GM18520 (cell line): ENCODE measurements around the gene FDX1.

ENCODE experiments used
- ATAC-seq: cut with Tn5 transposase; IDR thresholded peaks from one replicate; pipeline ENCODE4 v1.9.1; 2021; ENCODE audit not compliant: unreplicated experiment

Gene FDX1

DNA sequence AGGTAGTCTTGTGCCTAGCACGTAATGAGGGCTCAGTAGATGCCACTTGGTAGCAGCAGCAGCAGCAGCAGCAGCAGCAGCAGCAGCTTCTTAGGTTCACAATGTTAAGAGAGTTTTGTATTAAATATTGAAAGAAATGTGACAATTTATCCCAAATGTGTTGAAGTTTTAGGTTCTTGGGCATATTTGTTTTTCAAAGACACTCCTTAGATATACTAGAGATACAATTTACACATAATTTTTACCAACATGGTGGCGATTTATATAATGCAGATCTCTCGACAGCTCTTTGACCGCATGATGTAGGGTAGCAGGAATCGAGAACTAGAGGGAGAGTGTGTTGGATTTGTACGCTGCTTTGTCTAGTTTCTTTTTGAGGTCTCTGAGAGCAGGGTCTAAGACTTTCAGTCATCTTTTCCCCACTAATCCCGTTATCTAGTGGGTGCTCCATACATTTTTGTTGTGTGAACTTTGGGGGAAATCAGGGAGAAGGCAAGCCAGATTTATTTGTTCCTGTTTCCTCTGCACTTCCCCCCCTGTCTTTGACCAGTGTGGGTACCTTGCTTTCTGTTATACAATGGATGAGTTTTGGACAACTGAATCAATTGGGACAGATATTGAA is 1.4 kb downstream of the FDX1 start:
- ATAC-seq, result no peak

DNA sequence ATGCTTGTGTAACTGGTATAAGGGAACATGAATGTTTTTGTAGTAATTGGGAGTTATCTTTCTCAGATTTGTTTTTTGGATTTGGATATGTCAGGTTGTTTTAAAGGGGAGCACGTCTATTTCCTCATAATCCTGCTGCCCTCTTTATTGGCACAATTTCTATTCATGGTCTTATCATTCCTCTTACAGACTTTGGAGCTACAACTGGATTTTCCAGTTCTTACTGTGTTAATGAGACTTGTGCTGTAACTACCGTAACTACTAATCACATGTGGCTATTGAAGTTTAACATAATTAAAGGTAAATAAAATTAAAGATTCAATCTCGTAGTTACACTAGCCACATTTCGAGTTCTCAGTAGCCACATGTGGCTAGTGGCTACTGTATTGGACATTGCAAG is 1.9 kb downstream of the FDX1 start:
- ATAC-seq, result no peak

DNA sequence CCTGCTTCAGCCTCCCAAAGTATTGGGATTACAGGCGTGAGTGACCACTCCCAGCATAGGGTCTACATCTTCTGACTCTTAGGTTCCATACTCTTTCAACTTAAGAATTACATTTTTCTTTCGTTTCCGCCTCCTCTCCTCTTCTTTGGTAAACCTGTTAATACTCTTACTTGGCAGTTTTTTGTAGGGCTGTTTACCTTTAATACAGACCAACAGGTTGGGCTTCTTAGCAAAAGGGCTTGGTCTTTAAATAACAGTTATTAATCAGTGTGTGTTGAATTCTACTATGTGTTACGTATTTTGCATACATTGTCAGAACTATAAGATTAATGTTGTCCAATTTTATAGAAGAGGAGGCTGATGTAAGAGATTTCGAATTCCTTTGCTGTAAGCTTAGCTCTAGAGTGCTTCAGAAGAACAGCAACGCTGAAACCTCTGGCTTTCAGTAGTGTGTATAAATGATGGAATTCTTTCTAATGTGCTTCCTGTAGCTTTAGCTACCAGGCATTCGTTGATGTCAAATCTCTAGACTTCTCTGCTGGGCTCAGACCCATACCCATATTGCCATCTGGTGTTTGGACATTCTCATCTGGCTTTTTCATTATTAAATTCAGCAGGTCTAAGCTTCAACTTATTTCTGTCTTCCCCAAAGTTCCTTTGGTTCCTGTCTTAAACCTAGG is 3.1 kb downstream of the FDX1 start:
- no peak for ATAC-seq

DNA sequence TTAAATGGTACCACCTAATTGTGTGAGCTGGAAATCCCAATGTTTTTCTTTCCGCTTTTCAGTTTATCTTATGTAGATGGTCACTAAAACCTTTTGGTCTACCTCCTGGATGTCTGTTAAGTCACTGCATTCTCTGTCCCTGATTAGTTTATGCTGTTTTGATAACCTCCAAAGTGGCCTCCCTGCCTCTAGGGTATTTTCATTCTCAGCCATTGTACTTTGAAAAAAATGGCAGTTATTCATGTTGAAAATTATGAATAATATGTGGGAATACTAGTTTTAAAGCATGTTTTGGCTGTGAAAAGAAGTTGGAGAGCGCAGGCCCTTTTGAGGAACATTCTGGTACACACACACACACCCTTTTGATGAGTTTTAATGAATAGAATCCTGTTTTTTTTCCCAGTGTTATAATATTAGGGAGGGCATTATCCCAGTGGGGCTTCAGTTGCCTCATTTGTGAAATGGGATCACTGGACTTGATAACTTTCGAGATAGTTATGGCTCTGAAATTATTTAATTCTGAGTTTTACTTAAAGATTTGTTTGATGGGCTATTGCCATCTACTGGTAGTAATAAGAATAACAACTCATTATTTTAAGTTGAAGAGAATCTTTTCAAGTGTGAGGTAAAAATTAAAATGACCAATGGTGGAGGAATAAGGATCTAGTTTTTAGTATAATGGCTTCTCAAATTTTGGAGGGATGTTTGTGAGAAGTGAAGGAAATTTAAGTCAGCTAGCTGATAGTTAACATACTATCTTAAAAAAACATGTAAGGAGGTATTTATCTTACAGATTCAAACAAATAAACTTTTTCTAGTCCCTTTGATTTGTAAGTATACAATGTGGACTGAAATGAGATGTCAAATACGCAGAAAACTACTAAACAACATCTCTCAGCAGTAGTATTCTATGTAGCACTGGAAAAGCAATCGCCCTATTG is 3.9 kb downstream of the FDX1 start:
- ATAC-seq, result no peak

DNA sequence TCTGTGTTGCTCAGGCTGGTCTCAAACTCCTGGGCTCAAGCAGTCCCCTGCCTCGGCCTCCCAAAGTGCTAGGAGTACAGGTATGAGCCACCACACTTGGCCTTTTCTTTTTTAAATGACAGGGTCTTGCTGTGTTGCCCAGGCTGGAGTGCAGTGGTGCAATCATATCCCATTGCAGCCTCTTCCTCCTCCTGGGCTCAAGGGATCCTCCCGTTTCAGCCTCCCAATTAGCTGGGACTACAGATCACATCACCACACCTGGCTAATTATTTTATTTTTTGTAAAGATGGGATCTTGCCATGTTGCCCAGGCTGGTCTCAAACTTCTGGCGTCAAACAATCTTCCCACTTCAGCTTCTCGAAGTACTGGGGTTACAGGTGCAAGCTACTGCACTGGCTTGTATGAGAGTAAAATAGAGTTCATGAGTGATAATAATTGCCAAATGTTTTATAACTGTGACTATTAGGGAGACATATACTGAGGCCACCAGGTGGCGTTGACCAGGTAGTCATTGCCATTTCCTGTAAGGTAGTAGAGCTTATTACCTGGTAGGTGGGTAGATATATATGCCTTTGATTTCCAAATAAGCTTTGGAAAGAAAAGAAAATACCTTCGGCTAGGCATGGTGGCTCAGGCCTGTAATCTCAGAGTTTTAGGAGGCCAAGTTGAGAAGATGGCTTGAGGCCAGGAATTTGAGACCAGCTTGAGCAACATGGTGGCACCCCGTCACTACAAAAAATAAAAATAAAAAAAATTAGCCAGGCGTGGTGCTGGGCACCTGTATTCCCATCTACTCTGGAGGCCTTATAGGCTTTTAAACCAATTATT is 5.4 kb downstream of the FDX1 start:
- no peak for ATAC-seq

DNA sequence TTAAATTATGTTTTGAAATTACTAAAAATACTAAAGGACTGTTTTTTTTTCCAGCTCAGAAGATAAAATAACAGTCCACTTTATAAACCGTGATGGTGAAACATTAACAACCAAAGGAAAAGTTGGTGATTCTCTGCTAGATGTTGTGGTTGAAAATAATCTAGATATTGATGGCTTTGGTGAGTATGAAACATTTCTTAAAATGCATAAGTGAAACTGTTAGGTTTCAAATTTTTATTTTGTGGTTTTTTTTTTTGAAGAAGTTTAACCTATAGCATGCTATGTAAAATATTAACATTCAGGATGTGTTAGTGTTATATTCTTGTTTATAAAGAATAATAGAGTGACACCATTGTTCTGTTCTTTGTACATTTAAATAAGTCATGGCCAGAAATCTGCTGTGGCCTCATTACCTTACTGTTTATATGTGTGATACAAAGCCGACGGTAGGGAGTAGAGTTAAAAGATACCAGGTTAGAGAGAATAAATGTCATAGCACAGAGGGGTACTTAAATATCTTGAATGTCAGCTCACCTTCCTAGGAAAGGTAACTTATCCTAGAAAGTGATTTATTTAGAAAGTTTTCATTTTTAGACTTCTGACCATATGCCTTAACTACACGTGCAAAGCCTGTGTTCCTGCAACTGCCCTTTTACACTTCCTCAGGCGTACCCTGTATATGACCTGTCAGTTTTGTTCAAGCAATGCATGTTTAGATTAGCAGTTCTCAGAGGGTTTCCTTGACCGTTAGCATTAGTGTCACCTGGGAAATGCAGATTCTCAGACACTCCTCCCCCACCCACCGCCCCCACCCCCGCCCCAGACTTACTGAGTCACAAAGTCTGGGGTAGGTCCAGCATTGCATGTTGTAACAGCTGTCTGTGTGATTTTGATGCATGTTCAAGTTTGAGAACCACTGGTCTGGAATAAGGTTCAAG is 6.3 kb downstream of the FDX1 start:
- ATAC-seq, result peak; percentile 34

DNA sequence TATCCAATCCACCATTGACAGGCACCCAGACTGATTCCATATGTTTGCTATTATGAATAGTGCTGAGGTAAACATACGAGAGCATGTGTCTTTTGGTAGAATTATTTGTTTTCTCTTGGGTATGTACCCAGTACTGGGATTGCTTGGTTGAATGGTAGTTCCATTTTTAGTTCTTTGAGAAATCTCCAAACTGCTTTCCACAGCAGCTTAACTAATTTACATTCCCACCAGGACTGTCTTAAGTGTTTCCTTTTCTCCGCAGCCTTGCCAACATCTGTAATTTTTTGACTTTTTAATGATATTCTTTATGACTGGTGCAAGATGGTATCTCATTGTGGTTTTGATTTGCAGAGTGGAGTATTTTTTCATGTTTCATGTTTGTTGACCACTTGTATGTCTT is 8.3 kb downstream of the FDX1 start:
- ATAC-seq, result no peak

DNA sequence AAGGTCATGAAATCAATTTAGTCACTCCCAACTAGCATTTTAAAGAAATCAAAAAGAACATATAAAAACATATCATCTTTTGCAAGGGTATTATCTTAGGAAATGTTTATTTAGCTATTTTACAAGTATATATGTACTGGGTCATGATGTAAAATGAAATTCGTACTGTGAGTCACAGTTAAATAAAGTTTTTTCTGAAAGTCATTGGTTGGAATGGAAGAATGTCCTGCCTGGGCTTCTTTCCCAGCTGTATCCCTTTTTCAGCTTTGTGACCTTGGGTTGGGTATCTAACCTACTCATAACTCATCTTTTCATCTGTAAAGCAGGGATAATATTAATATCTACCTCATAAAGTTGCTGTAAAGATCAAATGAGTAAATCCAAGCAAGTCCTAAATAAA is 15.7 kb downstream of the FDX1 start:
- no peak for ATAC-seq

DNA sequence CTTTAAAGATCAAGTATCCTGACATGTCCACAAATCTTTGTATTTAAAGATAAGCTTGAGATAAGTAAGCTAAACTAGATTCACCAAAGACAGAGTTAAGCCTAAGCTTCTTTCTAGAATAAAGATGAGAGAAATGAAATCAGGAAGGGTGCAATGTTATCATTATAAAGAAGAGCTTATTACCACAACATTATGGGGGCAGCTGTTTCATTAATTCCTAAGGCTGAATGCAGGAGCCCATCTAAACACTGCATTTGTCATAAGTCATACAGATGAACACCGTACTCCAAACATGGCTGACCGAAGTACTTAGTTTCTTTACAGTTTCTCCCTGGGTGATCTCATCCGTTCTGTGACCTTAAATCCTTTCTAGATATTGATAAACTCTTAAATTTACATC is 16.3 kb downstream of the FDX1 start:
- no peak for ATAC-seq

DNA sequence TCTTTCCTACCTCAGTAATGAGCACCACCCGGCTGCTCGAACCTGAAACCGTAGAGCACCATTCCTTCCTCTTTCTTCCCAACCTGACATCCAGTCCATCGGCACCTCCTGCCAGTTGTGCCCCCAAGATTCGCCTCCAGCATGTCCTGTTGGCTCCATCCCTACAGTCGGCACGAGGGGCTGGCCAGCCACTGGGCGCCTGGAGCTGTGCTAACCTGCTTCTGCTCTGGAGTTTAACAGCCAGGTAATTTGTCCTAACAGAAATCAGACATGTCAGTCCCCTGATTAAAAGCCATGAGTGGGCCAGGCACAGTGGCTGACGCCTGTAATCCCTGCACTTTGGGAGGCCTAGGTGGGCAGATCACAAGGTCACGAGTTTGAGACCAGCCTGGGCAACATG is 16.8 kb downstream of the FDX1 start:
- no peak for ATAC-seq

DNA sequence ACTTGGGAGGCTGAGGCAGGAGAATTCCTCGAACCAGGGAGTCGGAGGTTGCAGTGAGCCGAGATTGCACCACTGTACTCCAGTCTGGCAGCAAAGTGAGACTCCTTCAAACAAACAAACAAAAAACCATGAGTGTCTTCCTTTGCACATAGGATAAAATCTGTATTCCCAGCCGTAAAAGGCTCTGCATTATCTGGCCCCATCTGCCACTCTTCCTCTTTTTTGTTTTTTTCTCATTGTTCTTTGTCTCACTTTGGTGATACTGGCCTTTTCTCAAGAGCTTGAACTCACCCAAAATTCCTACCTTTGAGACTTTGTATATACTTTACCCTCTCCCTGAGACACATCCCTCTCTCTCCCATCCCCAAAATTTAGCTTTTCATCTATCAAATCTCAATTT is 17.6 kb downstream of the FDX1 start:
- ATAC-seq, result no peak

DNA sequence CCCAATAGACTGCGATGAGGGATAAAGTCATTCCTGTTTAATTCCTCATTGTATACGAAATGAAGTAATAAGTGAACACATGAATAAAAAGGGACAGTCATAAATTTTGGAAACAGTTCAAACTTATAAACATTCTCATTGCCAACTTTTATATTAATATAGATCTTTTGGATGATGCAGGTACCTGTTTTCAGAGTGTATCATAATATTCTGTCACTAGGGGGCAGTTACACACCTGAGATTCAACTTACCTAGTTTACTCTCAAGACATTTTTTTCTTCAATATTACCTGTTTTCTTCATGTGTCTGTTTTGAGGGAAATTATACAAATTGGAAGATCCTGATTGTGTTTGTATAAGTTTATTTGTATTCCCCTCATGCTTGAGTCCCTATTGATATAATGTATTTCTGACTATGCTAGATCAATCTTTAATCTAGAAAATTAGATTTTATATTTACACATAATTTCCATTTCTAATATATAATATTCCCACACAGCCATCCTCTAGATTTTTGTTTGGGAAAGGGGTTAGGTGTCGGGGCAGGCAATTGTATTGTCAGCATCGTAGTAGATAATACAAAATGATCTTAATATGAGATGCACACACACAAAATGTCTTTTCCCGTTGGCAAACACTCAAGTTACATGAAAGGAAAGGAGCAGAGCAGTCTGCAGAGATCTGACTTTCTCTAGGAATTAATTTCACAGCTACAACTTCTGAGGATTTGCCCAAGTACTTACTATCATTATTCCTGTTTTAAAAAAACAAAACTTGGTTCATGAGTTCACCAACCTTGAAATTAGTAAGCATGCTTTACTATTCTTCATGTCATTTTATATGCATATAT is 18.4 kb downstream of the FDX1 start:
- ATAC-seq, result no peak

DNA sequence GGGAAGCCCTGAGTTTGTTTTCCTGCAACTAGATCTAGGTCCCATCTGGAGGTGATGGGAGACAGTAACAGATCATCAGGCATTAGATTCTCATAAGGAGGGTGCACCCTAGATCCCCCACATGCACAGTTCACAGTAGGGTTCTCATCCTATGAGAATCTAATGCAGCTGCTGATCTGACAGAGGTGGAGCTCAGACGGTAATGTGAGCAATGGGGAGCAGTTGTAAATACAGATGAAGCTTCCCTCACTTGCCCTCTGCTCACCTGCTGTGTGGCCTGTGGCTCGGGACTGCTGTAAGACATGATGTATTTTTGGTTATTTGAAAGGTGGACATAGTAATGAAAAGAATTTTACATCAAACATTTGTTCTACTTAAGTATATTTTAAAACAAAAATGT is 20.5 kb downstream of the FDX1 start:
- ATAC-seq, result no peak

DNA sequence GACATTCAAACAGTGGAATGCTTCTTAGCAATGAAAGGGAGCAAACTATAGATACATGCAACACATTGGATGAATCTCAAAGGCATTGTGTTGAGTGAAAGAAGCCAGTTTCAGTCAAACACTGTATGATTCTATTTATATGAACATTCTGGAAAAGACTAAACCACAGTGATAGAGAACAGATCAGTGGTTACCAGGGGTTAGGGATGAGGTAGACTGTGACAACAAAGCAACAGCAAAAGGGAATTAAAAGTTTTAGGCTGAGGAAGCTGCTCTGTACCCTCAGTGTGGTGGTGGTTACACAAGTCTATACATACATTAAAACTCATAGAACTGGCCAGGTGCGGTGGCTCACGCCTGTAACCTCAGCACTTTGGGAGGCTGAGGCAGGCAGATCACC is 23.0 kb downstream of the FDX1 start:
- ATAC-seq, result no peak

DNA sequence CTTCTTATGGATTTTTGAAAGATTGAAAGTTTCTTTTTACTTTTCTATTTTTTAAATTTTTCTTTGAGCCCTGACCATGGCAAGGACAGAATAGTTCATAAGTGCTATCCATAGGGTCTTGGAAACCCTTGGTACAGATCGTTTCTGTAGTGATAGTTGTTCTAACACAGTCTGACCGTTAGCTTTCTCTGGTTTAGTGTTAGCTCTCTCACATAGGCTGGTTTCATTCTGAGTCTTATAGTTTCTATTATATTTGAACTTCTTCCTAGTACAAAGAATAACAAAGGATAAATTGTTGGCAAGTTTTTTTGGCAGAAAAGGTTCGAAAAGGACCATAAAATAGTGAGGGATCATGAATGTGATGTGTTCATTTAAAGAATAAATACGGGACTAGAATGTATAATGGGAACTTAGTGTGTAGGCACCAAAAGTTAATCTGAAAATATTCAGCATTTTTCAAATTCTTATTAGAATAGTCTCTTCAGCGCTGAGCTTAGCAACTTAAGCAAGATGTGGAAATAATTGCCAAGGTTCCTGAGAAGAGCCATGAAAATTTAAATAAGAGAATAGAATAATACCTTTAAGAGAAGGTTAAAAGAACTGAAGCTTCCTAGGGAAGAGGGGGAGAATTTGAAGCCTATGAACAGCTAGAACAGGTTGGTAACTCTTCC is 24.1 kb downstream of the FDX1 start:
- peak; percentile 80 for ATAC-seq

DNA sequence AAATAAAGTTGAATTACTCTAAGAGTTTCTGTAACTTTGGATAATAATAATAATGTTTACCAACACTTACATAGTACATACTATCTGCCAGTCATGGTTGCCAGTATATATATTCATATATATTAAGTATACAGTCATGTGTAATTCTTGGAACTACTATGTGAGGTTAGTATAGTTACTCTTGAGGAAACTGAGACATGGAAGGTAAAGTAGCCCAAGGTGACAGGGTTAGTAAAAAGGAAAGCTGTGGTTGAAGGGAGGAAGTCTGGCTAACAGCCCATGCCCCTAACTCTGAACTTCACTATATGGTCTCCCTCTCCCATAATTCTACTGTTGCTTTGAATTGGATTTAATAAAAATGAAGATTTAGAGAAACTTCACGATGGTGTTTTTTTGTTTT is 24.9 kb downstream of the FDX1 start:
- ATAC-seq, result no peak

DNA sequence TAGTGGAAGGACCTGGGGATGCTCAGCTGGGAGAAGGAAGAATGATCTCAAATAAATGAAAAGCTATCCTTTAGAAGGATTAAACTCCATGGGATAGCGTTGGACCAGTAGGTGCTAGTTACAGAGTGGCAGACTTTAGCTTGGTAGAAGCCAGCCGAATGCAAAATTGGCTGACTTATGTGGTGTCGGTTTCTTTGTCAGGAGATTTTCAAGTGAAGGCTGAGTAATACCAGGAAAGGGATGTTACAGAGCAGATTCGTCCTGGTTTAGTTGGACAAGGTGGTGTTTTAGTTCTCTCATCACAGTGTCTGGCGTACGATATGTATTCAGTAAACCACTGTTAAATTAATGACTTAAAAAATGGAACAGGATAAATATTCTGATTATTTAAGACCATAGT is 26.0 kb downstream of the FDX1 start:
- ATAC-seq, result peak; percentile 38

DNA sequence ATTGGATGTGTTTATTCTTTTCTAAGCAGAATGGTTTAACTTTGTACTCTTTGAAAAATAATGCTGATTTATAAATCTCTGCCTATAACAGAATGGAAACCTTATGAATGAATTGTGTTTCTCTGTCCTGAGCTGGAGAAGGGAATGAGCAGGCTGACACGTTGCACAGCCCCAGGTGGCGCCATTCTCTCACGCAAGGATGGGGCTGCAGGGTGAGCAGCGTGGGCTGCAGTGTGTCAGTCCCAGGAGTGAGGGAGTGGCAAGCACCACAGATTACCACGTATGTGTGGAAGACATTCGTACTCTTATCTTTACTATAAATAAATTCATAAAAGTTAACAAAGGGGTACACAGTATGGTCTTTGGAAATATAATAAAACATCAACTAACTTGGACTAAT is 33.4 kb downstream of the FDX1 start:
- ATAC-seq, result no peak

DNA sequence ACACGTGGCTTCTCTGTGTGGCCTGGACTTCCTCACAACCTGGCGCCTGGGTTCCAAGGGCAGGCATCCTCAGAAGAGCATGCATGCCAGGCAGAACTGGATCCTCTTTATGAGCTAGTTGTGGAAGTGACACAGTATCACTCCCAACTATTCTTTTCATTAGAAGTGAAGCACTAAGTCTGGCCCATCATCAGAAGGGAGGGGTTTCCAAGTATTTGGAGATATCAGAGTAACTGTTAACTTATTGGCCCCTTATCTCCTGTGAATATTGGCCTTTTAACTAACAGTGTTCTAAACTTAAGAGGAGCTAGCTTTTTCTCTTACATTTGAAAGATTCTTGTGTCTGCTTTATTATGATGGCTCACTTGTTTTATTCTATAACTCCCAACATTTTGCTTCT is 35.5 kb downstream of the FDX1 start:
- no peak for ATAC-seq
